ENCODE results near the gene ARHGAP15.

The ARHGAP15 gene

GRCh38 chr2:143702931-143703330 is 573.7 kb downstream of the ARHGAP15 start:
- FAIRE-seq = no peak

- FAIRE-seq = no peak
Measured at GRCh38 chr2:143704451-143705106, 575.4 kb downstream of the ARHGAP15 start.

GRCh38 chr2:143705108-143705707 is 576.0 kb downstream of the ARHGAP15 start:
- FAIRE-seq = no peak

GRCh38 chr2:143706354-143706753 is 577.1 kb downstream of the ARHGAP15 start:
- FAIRE-seq = no peak

GRCh38 chr2:143708682-143709081 is 579.5 kb downstream of the ARHGAP15 start:
- no peak for FAIRE-seq

GRCh38 chr2:143710196-143710595 is 581.0 kb downstream of the ARHGAP15 start:
- no peak for FAIRE-seq

- FAIRE-seq = no peak
Measured at GRCh38 chr2:143710879-143711278, 581.7 kb downstream of the ARHGAP15 start.

- no peak for FAIRE-seq
Measured at GRCh38 chr2:143716522-143716921, 587.3 kb downstream of the ARHGAP15 start.

- no peak for FAIRE-seq
Measured at GRCh38 chr2:143717053-143717452, 587.8 kb downstream of the ARHGAP15 start.

GRCh38 chr2:143717536-143718168 is 588.4 kb downstream of the ARHGAP15 start:
- FAIRE-seq = no peak

GRCh38 chr2:143718745-143719144 is 589.5 kb downstream of the ARHGAP15 start:
- no peak for FAIRE-seq

- no peak for FAIRE-seq
Measured at GRCh38 chr2:143719406-143719805, 590.2 kb downstream of the ARHGAP15 start.

- FAIRE-seq = no peak
Measured at GRCh38 chr2:143720095-143720664, 591.0 kb downstream of the ARHGAP15 start.

GRCh38 chr2:143725400-143725799 is 596.2 kb downstream of the ARHGAP15 start:
- no peak for FAIRE-seq

GRCh38 chr2:143726151-143726845 is 597.1 kb downstream of the ARHGAP15 start:
- no peak for FAIRE-seq

- FAIRE-seq = no peak
Measured at GRCh38 chr2:143728498-143728897, 599.3 kb downstream of the ARHGAP15 start.

- no peak for FAIRE-seq
Measured at GRCh38 chr2:143729296-143729814, 600.1 kb downstream of the ARHGAP15 start.

- no peak for FAIRE-seq
Measured at GRCh38 chr2:143730155-143730952, 601.1 kb downstream of the ARHGAP15 start.

- no peak for FAIRE-seq
Measured at GRCh38 chr2:143730953-143731260, 601.7 kb downstream of the ARHGAP15 start.

GRCh38 chr2:143732076-143732475 is 602.9 kb downstream of the ARHGAP15 start:
- FAIRE-seq = no peak

GRCh38 chr2:143732871-143733270 is 603.7 kb downstream of the ARHGAP15 start:
- FAIRE-seq = no peak

- FAIRE-seq = no peak
Measured at GRCh38 chr2:143734507-143734906, 605.3 kb downstream of the ARHGAP15 start.
